H1 (cell line): Measurements from ENCODE around the gene CD7. TPM values are rescaled to one million over a fixed set of nuclear protein-coding genes. Genes with fewer than 3 reads are reported as not detected.

Experiments
- CTCF ChIA-PET: fragments of 300-600 bp; sonication (Branson Sonifier 250); formaldehyde crosslinking; loops from one replicate; lab custom pipeline; 2021; ENCODE audit not compliant: partially characterized antibody; lab: Charles Lee
- POLR2A ChIA-PET: fragments of 300-600 bp; sonication (Branson Sonifier 250); formaldehyde crosslinking; loops from one replicate; lab custom pipeline; 2021; ENCODE audit warnings: inconsistent platforms; ENCODE audit not compliant: partially characterized antibody; lab: Charles Lee
- DNase-seq, 2 experiments: peaks; one replicate each; pipeline versions ENCODE4 v3.0.0 to v3.0.0-alpha.2; 2010 to 2022; ENCODE audit warnings: low spot score in 2 of 2, low read depth in 1 of 2, mixed read lengths in 1 of 2
- FAIRE-seq: peaks from 2 replicates; lab custom pipeline; 2011; peaks lifted over from hg19 to GRCh38; lab: Jason Lieb, UNC
- H2AFZ ChIP-seq: 2 replicates; pipeline ENCODE4 v1.8.1; 2012; ENCODE audit warnings: low read length, inconsistent platforms
- H2AK5ac ChIP-seq: 2 replicates; pipeline ENCODE4 v1.6.1; 2013; ENCODE audit warnings: low read depth, low read length
- H2BK120ac ChIP-seq: replicated peaks from 2 replicates; pipeline ENCODE3; 2013; ENCODE audit warnings: low read depth, low read length, inconsistent platforms
- H2BK12ac ChIP-seq: 2 replicates; pipeline ENCODE4 v1.6.1; 2013; ENCODE audit warnings: low read depth, low read length
- H2BK15ac ChIP-seq: 2 replicates; pipeline ENCODE4 v1.6.1; 2013; ENCODE audit warnings: low read length
- H2BK20ac ChIP-seq: 2 replicates; pipeline ENCODE4 v1.6.1; 2013; ENCODE audit warnings: low read length
- H2BK5ac ChIP-seq: 2 replicates; pipeline ENCODE4 v1.6.1; 2013; ENCODE audit warnings: low read depth, low read length
- H3K14ac ChIP-seq: 2 replicates; pipeline ENCODE4 v1.6.1; 2013; ENCODE audit warnings: inconsistent platforms; ENCODE audit not compliant: insufficient read length
- H3K18ac ChIP-seq: 2 replicates; pipeline ENCODE4 v1.6.1; 2013; ENCODE audit warnings: low read length; ENCODE audit errors: extremely low read depth
- H3K23ac ChIP-seq: 2 replicates; pipeline ENCODE4 v1.6.1; 2013; ENCODE audit warnings: inconsistent platforms; ENCODE audit not compliant: insufficient read length
- H3K23me2 ChIP-seq: 2 replicates; pipeline ENCODE4 v1.6.1; 2013; ENCODE audit warnings: low read depth, low read length
- H3K27ac ChIP-seq: 2 replicates; pipeline ENCODE4 v1.6.1; 2011; ENCODE audit warnings: low read depth, low read length, inconsistent platforms
- H3K27me3 ChIP-seq, 4 experiments: replicated peaks in 1 of 4; 1 replicate in 1 of 4; 2 replicates in 3 of 4; pipeline versions ENCODE4 v1.6.1 to v1.8.1; 2011 to 2013; ENCODE audit warnings: low read length in 3 of 4, mild to moderate bottlenecking in 3 of 4, inconsistent platforms in 2 of 4, mixed read lengths in 2 of 4, moderate library complexity in 1 of 4; ENCODE audit not compliant: control insufficient read depth in 3 of 4, insufficient read depth in 3 of 4; ENCODE audit errors: extremely low read depth in 1 of 4
- H3K36me3 ChIP-seq, 4 experiments: 2 replicates each; pipeline versions ENCODE4 v1.6.1 to v1.8.1; 2011 to 2013; ENCODE audit warnings: mild to moderate bottlenecking in 4 of 4, low read length in 3 of 4, moderate library complexity in 2 of 4, control low read depth in 1 of 4, inconsistent platforms in 1 of 4; ENCODE audit not compliant: insufficient read depth in 4 of 4, control insufficient read depth in 2 of 4
- H3K4ac ChIP-seq: replicated peaks from 2 replicates; pipeline ENCODE3; 2013; ENCODE audit warnings: low read length, low read depth, mixed read lengths, inconsistent platforms; ENCODE audit not compliant: insufficient read length
- H3K4me1 ChIP-seq, 4 experiments: replicated peaks in 1 of 4; 1 replicate in 1 of 4; 2 replicates in 3 of 4; pipeline versions ENCODE4 v1.6.1 to v1.8.1; 2011 to 2013; ENCODE audit warnings: low read length in 3 of 4, inconsistent platforms in 2 of 4, mixed read lengths in 1 of 4; ENCODE audit not compliant: insufficient read depth in 4 of 4, control insufficient read depth in 3 of 4
- H3K4me2 ChIP-seq, 2 experiments: 2 replicates each; pipeline versions ENCODE4 v1.6.1 to v1.8.1; 2011 to 2013; ENCODE audit warnings: low read depth in 2 of 2, low read length in 2 of 2, control low read depth in 1 of 2, inconsistent platforms in 1 of 2, mild to moderate bottlenecking in 1 of 2; ENCODE audit not compliant: insufficient read depth in 1 of 2
- H3K4me3 ChIP-seq, 4 experiments: fragments of 200-600, 300-600 bp in 1 of 4; sonication (generic), shearing (Covaris generic), sonication (Bioruptor Twin) in 1 of 4; 2 replicates each; pipeline versions ENCODE4 v1.5.1 to v1.8.1; 2011 to 2016; ENCODE audit warnings: low read length in 4 of 4, low read depth in 3 of 4, control low read depth in 2 of 4, inconsistent platforms in 2 of 4, mild to moderate bottlenecking in 2 of 4, mixed read lengths in 1 of 4, moderate library complexity in 1 of 4; ENCODE audit not compliant: insufficient read depth in 2 of 4; ENCODE audit errors: extremely low read depth in 1 of 4
- H3K56ac ChIP-seq: replicated peaks from 2 replicates; pipeline ENCODE3; 2013; ENCODE audit warnings: low read depth, mild to moderate bottlenecking, mixed read lengths, low read length, inconsistent platforms; ENCODE audit not compliant: insufficient read length
- H3K79me1 ChIP-seq: 2 replicates; pipeline ENCODE4 v1.6.1; 2013; ENCODE audit warnings: low read depth, low read length, control low read depth
- H3K79me2 ChIP-seq, 2 experiments: 2 replicates each; pipeline versions ENCODE4 v1.6.1 to v1.8.1; 2012 to 2013; ENCODE audit warnings: low read length in 2 of 2, mild to moderate bottlenecking in 2 of 2, inconsistent platforms in 1 of 2; ENCODE audit not compliant: insufficient read depth in 2 of 2, control insufficient read depth in 1 of 2
- H3K9ac ChIP-seq, 4 experiments: replicated peaks in 1 of 4; 1 replicate in 1 of 4; 2 replicates in 3 of 4; pipeline versions ENCODE4 v1.6.1 to v1.8.1; 2011 to 2013; ENCODE audit warnings: low read depth in 3 of 4, low read length in 3 of 4, control low read depth in 2 of 4, mild to moderate bottlenecking in 2 of 4, moderate library complexity in 2 of 4, inconsistent platforms in 1 of 4; ENCODE audit errors: extremely low read depth in 1 of 4
- H3K9me3 ChIP-seq, 2 experiments: 2 replicates each; pipeline versions ENCODE4 v1.6.1 to v1.8.1; 2012 to 2013; ENCODE audit warnings: mild to moderate bottlenecking in 2 of 2, moderate library complexity in 2 of 2, control low read depth in 1 of 2, inconsistent platforms in 1 of 2, low read depth in 1 of 2, low read length in 1 of 2, mixed read lengths in 1 of 2; ENCODE audit not compliant: insufficient read depth in 2 of 2
- H4K20me1 ChIP-seq, 2 experiments: replicated peaks in 1 of 2; 2 replicates each; pipeline versions ENCODE3 to v1.8.1; 2011 to 2013; ENCODE audit warnings: inconsistent platforms in 2 of 2, low read length in 2 of 2, mild to moderate bottlenecking in 1 of 2; ENCODE audit not compliant: insufficient read depth in 2 of 2, control insufficient read depth in 1 of 2
- H4K5ac ChIP-seq: 2 replicates; pipeline ENCODE4 v1.6.1; 2013; ENCODE audit warnings: low read length, low read depth, mixed read lengths, inconsistent platforms; ENCODE audit not compliant: insufficient read length
- H4K8ac ChIP-seq: 2 replicates; pipeline ENCODE4 v1.8.0; 2013; ENCODE audit warnings: mild to moderate bottlenecking, moderate library complexity, low read length, inconsistent platforms; ENCODE audit not compliant: insufficient read depth; ENCODE audit errors: extremely low read depth
- H4K91ac ChIP-seq: replicated peaks from 2 replicates; pipeline ENCODE3; 2013; ENCODE audit warnings: low read length, mixed read lengths, inconsistent platforms; ENCODE audit not compliant: insufficient read length
- CEBPB ChIP-seq: IDR thresholded peaks from 2 replicates; pipeline ENCODE4 v1.6.1; 2012; ENCODE audit warnings: low read depth, low read length
- CREB1 ChIP-seq: IDR thresholded peaks from 2 replicates; pipeline ENCODE4 v1.6.1; 2012; ENCODE audit warnings: inconsistent platforms
- CTBP2 ChIP-seq: IDR thresholded peaks from 2 replicates; pipeline ENCODE4 v1.7.0; 2011; ENCODE audit warnings: borderline replicate concordance, mild to moderate bottlenecking, moderate library complexity, mixed read lengths, low read length; ENCODE audit not compliant: insufficient read depth, insufficient read length
- GTF2F1 ChIP-seq: IDR thresholded peaks from 2 replicates; pipeline ENCODE4 v1.6.1; 2012; ENCODE audit warnings: low read depth, low read length, improper control_type of control experiment, borderline replicate concordance
- JUND ChIP-seq: IDR thresholded peaks from 2 replicates; pipeline ENCODE4 v1.6.1; 2011; ENCODE audit warnings: mild to moderate bottlenecking, improper control_type of control experiment, low read length
- POLR2AphosphoS5 ChIP-seq: IDR thresholded peaks from 2 replicates; pipeline ENCODE4 v1.6.1; 2011; ENCODE audit warnings: low read depth, low read length
- RXRA ChIP-seq: IDR thresholded peaks from 2 replicates; pipeline ENCODE4 v1.6.1; 2011; ENCODE audit warnings: low read depth, mild to moderate bottlenecking, low read length, moderate library complexity; ENCODE audit not compliant: insufficient read depth
- SAP30 ChIP-seq: fragments of 300-600 bp; sonication (generic); IDR thresholded peaks from 2 replicates; pipeline ENCODE4 v1.7.1; 2012; ENCODE audit warnings: low read length, moderate library complexity, mild to moderate bottlenecking, inconsistent platforms; ENCODE audit not compliant: insufficient read depth, insufficient replicate concordance
- WGBS, 2 experiments: shearing (Covaris generic) in 1 of 2; methylation state at CpG; one replicate each; pipeline versions ENCODE4 v1.1.6 to v1.1.7; 2013 to 2015; ENCODE audit warnings: low lambda C conversion rate in 2 of 2, mixed read lengths in 2 of 2, inconsistent platforms in 1 of 2, low coverage in 1 of 2, missing lambda C conversion rate in 1 of 2; ENCODE audit not compliant: insufficient replicate concordance in 2 of 2, insufficient coverage in 1 of 2, insufficient read length in 1 of 2; ENCODE audit errors: extremely low coverage in 1 of 2, missing lambda C conversion rate in 1 of 2; 5-methylcytosine and 5-hydroxymethylcytosine counted together
- polyA plus RNA-seq, 7 experiments: library from polyadenylated mRNA; depleted of rRNA in 3 of 7; stranded (reverse) in 5 of 7; unstranded in 2 of 7; fragments of >200 nt in 5 of 7; fragments of 200-250 nt in 2 of 7; gene quantifications; 1 replicate in 5 of 7; 2 replicates in 1 of 7; 4 replicates in 1 of 7; pipeline versions ENCODE4 v1.2.1 to v1.2.3, GENCODE V29; 2011 to 2013; ENCODE audit warnings: missing spikeins in 2 of 7, mixed read lengths in 2 of 7
- total RNA-seq: library from RNA; stranded (reverse); fragmentation: NEBNext Ultra II Directional; extraction: Animal tissue kit (Norgen Biotek cat#: 25700); gene quantifications from 2 replicates; pipeline ENCODE4 v1.2.1, GENCODE V29; 2021

Gene CD7
- total and polyA plus RNA-seq, 2 of the 8 experiments (the other 6 are each of a cell fraction or from before 2014, with no cell fraction given), result 0.83 to 0.86 TPM

DNA sequence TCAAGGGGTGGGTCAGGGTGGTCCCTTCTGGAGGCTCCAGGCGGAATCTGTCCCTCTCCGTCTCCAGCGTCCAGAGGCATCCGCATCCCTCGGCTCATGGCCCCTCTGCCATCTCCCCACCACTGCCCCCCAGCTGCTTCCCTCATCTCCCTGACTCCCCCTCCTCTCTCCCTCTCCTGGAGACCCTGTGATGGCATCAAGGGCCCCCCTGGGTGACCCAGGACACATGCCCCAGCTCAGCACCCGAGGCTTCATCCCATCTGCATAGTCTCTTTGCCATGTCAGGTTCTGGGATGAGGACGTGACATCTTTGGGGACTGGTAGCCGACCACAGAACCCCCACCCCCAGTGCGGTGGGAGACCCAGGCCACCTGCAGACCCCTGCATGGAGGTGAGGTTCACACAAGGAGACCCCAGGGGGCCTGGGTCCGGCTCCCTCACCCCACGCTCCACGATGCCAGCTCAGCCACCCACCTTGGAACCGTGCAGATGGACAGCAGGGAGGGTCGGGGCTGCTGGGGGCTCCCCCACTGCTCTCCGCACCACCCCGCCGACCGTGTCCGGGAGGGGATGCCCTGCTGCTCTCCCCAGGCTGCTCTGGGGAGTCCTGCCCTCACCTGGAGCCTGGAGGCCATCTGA, 12.4 kb upstream of the CD7 start:
- Histone ChIP-seq H3K23me2 (peaks cover 8% of the 10 kb centered on the region), H4K20me1 (peaks cover 0 to 3% of the 10 kb centered on the region in 2 experiments), H4K8ac (no peak overlapping the region), H2AK5ac (no peak overlapping the region), H3K9me3 (no peaks in the 10 kb centered on the region), H3K56ac (no peak overlapping the region), H3K36me3 (no peaks in the 10 kb centered on the region), H3K27ac (no peak overlapping the region), H3K4me1 (peaks cover 0 to 33% (median 21%) of the 10 kb centered on the region in 4 experiments; a peak in 6 of 7 replicates), H2BK15ac (no peak overlapping the region), H2AFZ (no peak overlapping the region), H3K27me3 (peaks cover 26 to 44% (median 40%) of the 10 kb centered on the region in 4 experiments), H3K4me2 (no peak overlapping the region), H3K4me3 (no peak overlapping the region), H2BK12ac (no peak overlapping the region), H2BK20ac (no peak overlapping the region), H3K9ac (no peak overlapping the region), H3K4ac (no peak overlapping the region), H4K91ac (no peak overlapping the region), H3K23ac (no peak overlapping the region), H3K18ac (no peak overlapping the region), H3K79me2 (no peaks in the 10 kb centered on the region), H3K79me1 (no peaks in the 10 kb centered on the region), H3K14ac (no peak overlapping the region)
- FAIRE-seq, result no peak
- WGBS, 2 experiments, result 91% methylated on average over 16 of the region's 19 CpGs; no CpG with 5 or more reads in 1 of the 2 experiments
- ChIA-PET CTCF (interaction anchor here (0.6 to 1.9 kb wide), 3 partner anchors 8 to 78 kb away, joined by 4 to 9 read pairs (median 5); no protein-coding TSS in a partner anchor), POLR2A (no interaction called here)
- TF ChIP-seq GTF2F1 (no peak), CREB1 (no peak), SAP30 (no peak), POLR2AphosphoS5 (no peak), RXRA (no peak), JUND (no peak), CEBPB (no peak), CTBP2 (no peak)
- TF ChIP-seq, all 59 proteins: peak for 0
- H2BK120ac ChIP-seq, result no peak overlapping the region
- no peak overlapping the region for H2BK5ac ChIP-seq
- H4K5ac ChIP-seq, result no peak overlapping the region
- DNase-seq, result no peak
